Endodermal cell (in vitro differentiated cells): ENCODE results near the gene PAX5. TPM values are rescaled to one million over a fixed set of nuclear protein-coding genes. Genes with fewer than 3 reads are reported as not detected.

Experiments
- DNase-seq: peaks from one replicate; pipeline ENCODE4 v3.0.0-alpha.2; 2017
- H3K27ac ChIP-seq: 2 replicates; pipeline ENCODE4 v1.5.1; 2013; ENCODE audit warnings: mild to moderate bottlenecking, low read depth, low read length, moderate library complexity
- H3K27me3 ChIP-seq: 2 replicates; pipeline ENCODE4 v1.6.1; 2013; ENCODE audit warnings: mild to moderate bottlenecking, low read length, moderate library complexity; ENCODE audit not compliant: insufficient read depth, control insufficient read depth, poor library complexity, severe bottlenecking
- H3K36me3 ChIP-seq: 2 replicates; pipeline ENCODE4 v1.7.0; 2013; ENCODE audit warnings: mild to moderate bottlenecking, low read length, moderate library complexity; ENCODE audit not compliant: control insufficient read depth, insufficient read depth
- H3K4me1 ChIP-seq: one replicate; pipeline ENCODE4 v1.7.0; 2013; ENCODE audit warnings: low read length; ENCODE audit not compliant: control insufficient read depth, insufficient read depth
- H3K4me3 ChIP-seq: 2 replicates; pipeline ENCODE4 v1.5.1; 2013; ENCODE audit warnings: mild to moderate bottlenecking, low read length, moderate library complexity
- H3K9ac ChIP-seq: 2 replicates; pipeline ENCODE4 v1.6.1; 2013; ENCODE audit warnings: mild to moderate bottlenecking, low read length, moderate library complexity; ENCODE audit not compliant: poor library complexity, severe bottlenecking; ENCODE audit errors: extremely low read depth
- H3K9me3 ChIP-seq: 2 replicates; pipeline ENCODE4 v1.6.1; 2013; ENCODE audit warnings: mild to moderate bottlenecking, low read length, moderate library complexity; ENCODE audit not compliant: control insufficient read depth
- H3K27ac Mint-ChIP-seq: 2 replicates; pipeline ENCODE4 v1.8.0; 2020; ENCODE audit warnings: mixed read lengths
- H3K27me3 Mint-ChIP-seq: 2 replicates; pipeline ENCODE4 v1.8.0; 2021; ENCODE audit warnings: mild to moderate bottlenecking, mixed read lengths; ENCODE audit not compliant: insufficient read depth
- H3K36me3 Mint-ChIP-seq: 2 replicates; pipeline ENCODE4 v1.8.0; 2020; ENCODE audit warnings: low read depth, mixed read lengths
- H3K4me1 Mint-ChIP-seq: 2 replicates; pipeline ENCODE4 v1.8.0; 2020; ENCODE audit warnings: mixed read lengths
- H3K4me3 Mint-ChIP-seq: 2 replicates; pipeline ENCODE4 v1.8.0; 2020; ENCODE audit warnings: mild to moderate bottlenecking, moderate library complexity, mixed read lengths
- H3K9me3 Mint-ChIP-seq: 2 replicates; pipeline ENCODE4 v1.8.0; 2020; ENCODE audit warnings: mild to moderate bottlenecking, mixed read lengths
- WGBS, 2 experiments: methylation state at CpG; one replicate each; pipeline versions ENCODE4 v1.1.5 to v1.1.7; 2013; ENCODE audit warnings: missing lambda C conversion rate in 2 of 2, mixed read lengths in 1 of 2; ENCODE audit not compliant: insufficient coverage in 1 of 2, insufficient read length in 1 of 2; 5-methylcytosine and 5-hydroxymethylcytosine counted together
- total RNA-seq, 2 donors: library from RNA; stranded (reverse); fragmentation: NEBNext Ultra II Directional in 1 of 2; extraction: Animal tissue kit (Norgen Biotek cat#: 25700) in 1 of 2; gene quantifications; 2 replicates in 1 of 2; 3 replicates in 1 of 2; pipeline ENCODE4 v1.2.1, GENCODE V29; 2021
- TF ChIP-seq, protein P1 (sequence below): fragments of 200-600 bp; sonication (generic); conservative IDR thresholded peaks from 2 replicates; pipeline ENCODE4 v1.5.0; 2021; ENCODE audit warnings: antibody characterized with exemption, mild to moderate bottlenecking

PAX5 gene
- total RNA-seq, 2 donors from 2014 or later, result 0.15 TPM; not detected in 1

DNA sequence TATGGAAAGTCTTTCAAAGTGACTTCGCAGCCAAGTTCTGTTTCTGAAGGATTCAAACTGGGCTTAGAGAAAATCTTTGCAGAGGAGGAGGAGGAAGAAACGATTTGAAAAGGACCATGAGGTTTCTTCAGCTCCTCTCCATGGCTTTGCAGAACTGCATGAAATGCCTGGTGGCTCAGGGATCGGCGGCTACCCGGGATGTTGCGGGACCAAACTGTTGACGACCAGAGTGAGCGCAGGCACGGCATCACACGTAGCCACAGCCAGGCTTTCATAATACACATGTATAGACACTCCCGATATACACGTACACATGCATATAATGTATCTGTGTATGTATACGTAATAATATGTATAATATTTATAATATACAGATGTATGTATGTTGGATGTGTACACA is 180.0 kb downstream of the PAX5 start:
- Mint-ChIP-seq H3K27me3 (peaks cover 3% of the 10 kb centered on the region), H3K9me3 (no peaks in the 10 kb centered on the region), H3K4me1 (peaks cover 7% of the 10 kb centered on the region), H3K36me3 (no peaks in the 10 kb centered on the region), H3K4me3 (no peak overlapping the region), H3K27ac (no peak overlapping the region)
- H3K4me3 ChIP-seq, result no peak overlapping the region
- DNase-seq, result no peak
- H3K27ac ChIP-seq, result no peak overlapping the region
- no peaks in the 10 kb centered on the region for H3K36me3 ChIP-seq
- 71 to 79% methylated on average over 6 to 10 of the region's 13 CpGs for WGBS, 2 experiments
- TF ChIP-seq, protein P1, sequence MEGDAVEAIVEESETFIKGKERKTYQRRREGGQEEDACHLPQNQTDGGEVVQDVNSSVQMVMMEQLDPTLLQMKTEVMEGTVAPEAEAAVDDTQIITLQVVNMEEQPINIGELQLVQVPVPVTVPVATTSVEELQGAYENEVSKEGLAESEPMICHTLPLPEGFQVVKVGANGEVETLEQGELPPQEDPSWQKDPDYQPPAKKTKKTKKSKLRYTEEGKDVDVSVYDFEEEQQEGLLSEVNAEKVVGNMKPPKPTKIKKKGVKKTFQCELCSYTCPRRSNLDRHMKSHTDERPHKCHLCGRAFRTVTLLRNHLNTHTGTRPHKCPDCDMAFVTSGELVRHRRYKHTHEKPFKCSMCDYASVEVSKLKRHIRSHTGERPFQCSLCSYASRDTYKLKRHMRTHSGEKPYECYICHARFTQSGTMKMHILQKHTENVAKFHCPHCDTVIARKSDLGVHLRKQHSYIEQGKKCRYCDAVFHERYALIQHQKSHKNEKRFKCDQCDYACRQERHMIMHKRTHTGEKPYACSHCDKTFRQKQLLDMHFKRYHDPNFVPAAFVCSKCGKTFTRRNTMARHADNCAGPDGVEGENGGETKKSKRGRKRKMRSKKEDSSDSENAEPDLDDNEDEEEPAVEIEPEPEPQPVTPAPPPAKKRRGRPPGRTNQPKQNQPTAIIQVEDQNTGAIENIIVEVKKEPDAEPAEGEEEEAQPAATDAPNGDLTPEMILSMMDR, result no peak
- H3K27me3 ChIP-seq, result peaks cover 4% of the 10 kb centered on the region
- H3K9ac ChIP-seq, result no peak overlapping the region
- no peaks in the 10 kb centered on the region for H3K4me1 ChIP-seq
- H3K9me3 ChIP-seq, result no peaks in the 10 kb centered on the region

DNA sequence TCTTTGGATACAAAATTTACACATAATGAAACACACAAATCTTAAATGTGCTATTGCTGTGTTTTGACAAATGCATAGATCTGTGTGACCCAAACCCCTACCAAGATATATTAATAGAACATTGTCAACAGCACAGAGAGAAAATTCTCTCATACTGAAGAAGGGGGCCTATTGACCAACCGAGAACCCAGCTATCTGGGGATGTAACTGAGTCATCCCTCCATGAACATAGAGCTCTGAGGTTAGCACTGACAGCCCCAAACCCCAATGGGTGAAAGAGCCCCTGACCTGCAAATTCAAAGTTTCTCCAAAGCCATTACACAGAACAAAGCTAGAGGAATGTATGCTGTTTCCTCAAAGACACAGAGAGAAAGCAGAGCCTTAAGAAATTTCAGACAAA is 180.8 kb downstream of the PAX5 start:
- Histone ChIP-seq H3K9me3 (no peaks in the 10 kb centered on the region), H3K36me3 (no peaks in the 10 kb centered on the region), H3K27me3 (peaks cover 2% of the 10 kb centered on the region), H3K4me3 (no peak overlapping the region), H3K9ac (no peak overlapping the region), H3K27ac (no peak overlapping the region), H3K4me1 (no peaks in the 10 kb centered on the region)
- Mint-ChIP-seq H3K4me1 (peaks cover 9% of the 10 kb centered on the region), H3K27ac (no peak overlapping the region), H3K4me3 (no peak overlapping the region), H3K27me3 (peaks cover 3% of the 10 kb centered on the region), H3K36me3 (no peaks in the 10 kb centered on the region), H3K9me3 (no peaks in the 10 kb centered on the region)
- no peak for DNase-seq
- 95 to 100% methylated on average over 1 of the region's 1 CpG for WGBS, 2 experiments
- TF ChIP-seq, protein P1, result no peak

DNA sequence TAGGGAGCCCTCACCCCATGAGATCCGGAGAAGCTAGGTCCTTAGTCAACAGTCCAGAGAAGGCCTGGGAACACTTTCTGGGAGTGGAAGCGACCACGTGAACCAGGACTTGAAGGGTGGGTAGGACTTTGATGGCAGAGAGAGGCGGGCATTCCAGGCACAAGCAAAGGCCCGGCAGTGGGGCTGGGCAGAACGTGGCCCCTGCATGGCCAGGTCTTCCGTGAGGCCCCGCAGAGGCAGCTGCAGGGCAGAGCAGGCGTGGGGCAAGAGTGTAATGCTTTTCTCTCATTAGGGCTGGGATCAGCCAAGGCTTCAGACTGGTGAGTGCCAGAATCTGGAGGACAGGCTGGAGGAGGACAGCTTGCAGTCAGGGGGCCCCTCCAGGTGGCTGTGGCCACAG is 184.1 kb downstream of the PAX5 start:
- Histone ChIP-seq H3K4me1 (no peaks in the 10 kb centered on the region), H3K36me3 (no peaks in the 10 kb centered on the region), H3K4me3 (no peak overlapping the region), H3K27me3 (no peaks in the 10 kb centered on the region), H3K9me3 (no peaks in the 10 kb centered on the region), H3K27ac (no peak overlapping the region), H3K9ac (no peak overlapping the region)
- Mint-ChIP-seq H3K4me1 (peaks cover 6% of the 10 kb centered on the region), H3K27ac (no peak overlapping the region), H3K4me3 (no peak overlapping the region), H3K27me3 (peaks cover 3% of the 10 kb centered on the region), H3K36me3 (no peaks in the 10 kb centered on the region), H3K9me3 (no peaks in the 10 kb centered on the region)
- 91 to 100% methylated on average over 5 to 9 of the region's 9 CpGs for WGBS, 2 experiments
- TF ChIP-seq, protein P1, result no peak
- no peak for DNase-seq
